GM13976 (cell line): ENCODE measurements around the gene GALNT13.

ENCODE experiments used
- DNase-seq: peaks from one replicate; pipeline ENCODE4 v3.0.0; 2012; ENCODE audit warnings: low spot score
- CTCF ChIP-seq: IDR thresholded peaks from 2 replicates; pipeline ENCODE4 v1.5.1; 2012; ENCODE audit warnings: borderline replicate concordance, mild to moderate bottlenecking; ENCODE audit not compliant: insufficient read depth; ENCODE audit errors: extremely low read depth, missing control alignments, control extremely low read depth
- in situ Hi-C: fragments of 300-500 bp; cut with MboI; formaldehyde crosslinking; loops from one replicate; pipeline ENCODE4 v1.12.0; 2022; ENCODE audit warnings: low sequenced_read_pairs, mixed read lengths, inconsistent platforms; ENCODE audit not compliant: unreplicated experiment

GALNT13 gene

DNA sequence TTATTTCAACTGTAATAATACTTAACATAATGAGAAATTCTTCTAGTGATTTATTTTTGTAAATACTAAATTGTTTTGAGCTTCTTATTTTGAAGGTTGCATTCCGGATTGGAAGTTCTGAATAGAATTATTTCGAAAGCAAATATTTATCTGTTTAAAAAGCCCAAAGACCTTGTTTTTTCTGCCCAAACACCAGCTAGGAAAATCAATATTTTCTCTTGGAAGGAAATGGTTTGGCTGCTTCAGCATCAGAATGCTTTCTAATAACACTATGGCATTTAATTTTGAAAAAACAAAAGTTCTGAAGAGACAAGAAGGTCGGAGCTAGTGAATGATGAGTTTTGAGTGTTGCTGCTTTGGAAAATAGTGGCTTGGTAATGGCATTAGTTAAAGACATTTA lies 522.9 kb downstream of the GALNT13 start:
- DNase-seq = no peak
- in situ Hi-C loops = no loop called here
- no peak for TF ChIP-seq CTCF

DNA sequence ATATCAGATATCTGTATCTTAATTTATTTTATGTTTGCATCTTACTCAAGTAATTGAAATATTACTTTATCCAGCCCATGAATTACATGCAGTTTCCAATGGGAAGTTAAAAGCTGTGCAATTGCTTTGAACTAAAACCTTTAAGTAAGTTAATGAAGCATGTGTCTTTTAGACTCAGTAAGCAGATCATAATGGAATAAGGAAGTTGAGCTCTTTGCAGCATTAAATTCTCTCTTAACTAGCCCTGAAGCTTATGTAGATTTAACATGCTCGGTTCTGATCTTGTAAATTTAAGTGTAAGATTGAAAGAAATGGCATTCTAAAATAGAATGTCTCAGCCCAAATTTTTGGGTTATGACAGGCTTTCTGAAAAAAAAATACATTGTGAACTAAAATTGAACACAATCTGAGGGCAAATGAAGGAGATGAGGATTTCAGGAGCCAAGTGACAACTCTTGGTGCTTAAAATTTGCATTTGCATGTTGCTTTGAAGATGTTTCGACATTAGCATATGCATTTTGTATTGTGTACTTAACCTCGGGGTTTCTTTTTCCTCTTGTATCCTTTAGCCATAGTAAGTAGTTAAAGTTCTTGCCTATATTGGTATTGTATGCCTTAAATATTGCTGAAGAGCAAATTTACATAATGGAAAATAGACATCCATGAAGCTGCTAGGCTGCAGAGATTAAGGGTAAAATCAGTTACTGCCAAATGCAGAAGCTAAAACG lies 529.0 kb downstream of the GALNT13 start:
- DNase-seq = no peak
- in situ Hi-C loops = no loop called here
- TF ChIP-seq CTCF = no peak

- in situ Hi-C loops = no loop called here
- no peak for DNase-seq
- TF ChIP-seq CTCF = no peak
Observed at GRCh38 chr2:154402213-154402612, 530.5 kb downstream of the GALNT13 start.

- TF ChIP-seq CTCF = no peak
- no peak for DNase-seq
- in situ Hi-C loops = no loop called here
Observed at GRCh38 chr2:154403242-154403790, 531.6 kb downstream of the GALNT13 start.

DNA sequence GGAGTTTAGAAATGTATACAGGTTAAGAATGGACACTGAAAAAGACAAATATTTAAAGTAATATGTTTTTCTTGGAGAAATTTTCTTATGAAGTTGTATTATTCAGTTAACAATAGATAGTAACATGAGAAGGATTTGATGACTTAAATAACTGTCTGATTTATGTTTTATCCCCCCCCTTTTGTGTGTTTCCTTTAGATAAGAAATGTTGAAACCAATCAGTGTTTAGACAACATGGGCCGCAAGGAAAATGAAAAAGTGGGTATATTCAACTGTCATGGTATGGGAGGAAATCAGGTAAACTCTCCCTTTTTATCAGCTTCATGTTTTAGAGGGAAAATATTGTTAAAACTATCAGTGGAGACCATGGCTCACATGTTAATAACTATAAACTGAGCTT lies 537.1 kb downstream of the GALNT13 start:
- TF ChIP-seq CTCF = no peak
- in situ Hi-C loops = no loop called here
- DNase-seq = no peak

DNA sequence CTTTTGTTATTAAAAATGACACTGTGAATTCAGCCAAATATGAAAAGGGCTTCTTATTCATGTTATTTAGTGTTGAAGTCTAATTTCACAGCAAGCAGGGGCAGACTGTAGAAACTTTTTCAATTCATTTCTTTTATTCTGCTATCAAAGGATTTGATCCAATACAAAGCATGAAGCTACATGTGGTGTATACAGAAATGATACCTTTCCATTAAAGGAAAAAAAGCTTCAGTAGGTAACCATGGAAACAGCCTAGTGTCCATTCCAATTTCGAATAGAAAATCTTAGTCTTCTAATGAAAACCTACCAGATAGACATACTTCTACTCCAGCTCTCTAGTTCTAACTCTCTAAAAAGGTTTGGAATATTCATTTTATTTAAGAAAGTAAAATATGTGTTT lies 550.5 kb downstream of the GALNT13 start:
- in situ Hi-C loops = no loop called here
- DNase-seq = no peak
- no peak for TF ChIP-seq CTCF

- DNase-seq = no peak
- in situ Hi-C loops = no loop called here
Observed at GRCh38 chr2:154425994-154426393, 554.3 kb downstream of the GALNT13 start.

More at GRCh38 chr2:154425994-154426393, 554.3 kb downstream of the GALNT13 start:
- no peak for TF ChIP-seq CTCF
